Esophagus squamous epithelium (tissue), 5 donors: ENCODE measurements around the gene CDC20. TPM values are rescaled to one million over a fixed set of nuclear protein-coding genes. Genes with fewer than 3 reads are reported as not detected.
"Not testable (repeated sequence)": the region's sequence is repeated elsewhere in the genome, so short reads cannot be mapped to it uniquely, and the experiment has no call there.

ENCODE experiments used
- DNase-seq: peaks from one replicate; lab custom pipeline; 2025; lab: John Stamatoyannopoulos, UW
- H3K27ac ChIP-seq, 4 donors: fragments of 200-600 bp; sonication (generic); one replicate each; pipeline ENCODE4 v1.5.1; 2016 to 2019; ENCODE audit warnings: mild to moderate bottlenecking in 1 of 4
- H3K27me3 ChIP-seq, 4 donors: fragments of 200-600 bp; sonication (generic); 1 replicate in 3 of 4; 2 replicates in 1 of 4; pipeline versions ENCODE4 v1.5.1 to v1.6.0; 2017 to 2021; ENCODE audit warnings: antibody characterized with exemption in 1 of 4
- H3K36me3 ChIP-seq, 3 donors: fragments of 200-600 bp; sonication (generic); one replicate each; pipeline ENCODE4 v1.5.1; 2016 to 2019
- H3K4me1 ChIP-seq, 3 donors: fragments of 200-600 bp; sonication (generic); one replicate each; pipeline ENCODE4 v1.5.1; 2017 to 2019
- H3K4me3 ChIP-seq, 4 donors: fragments of 200-600 bp; sonication (generic); 1 replicate in 3 of 4; 2 replicates in 1 of 4; pipeline ENCODE4 v1.5.1; 2016 to 2019; ENCODE audit warnings: mild to moderate bottlenecking in 2 of 4, moderate library complexity in 1 of 4
- H3K9me3 ChIP-seq, 3 donors: fragments of 200-600 bp; sonication (generic); one replicate each; pipeline ENCODE4 v1.5.1; 2016 to 2019
- CTCF ChIP-seq, 6 experiments: fragments of 450-650 bp in 4 of 6; fragments of 200-600 bp in 2 of 6; sonication (generic) in 2 of 6; IDR thresholded peaks; one replicate each; pipeline ENCODE4 v1.5.1; 2016 to 2019; ENCODE audit warnings: antibody characterized with exemption in 6 of 6, mild to moderate bottlenecking in 4 of 6, moderate library complexity in 4 of 6
- POLR2A ChIP-seq, 4 donors: fragments of 450-650 bp; IDR thresholded peaks; one replicate each; pipeline ENCODE4 v1.6.1; 2017; ENCODE audit warnings: antibody characterized with exemption in 4 of 4, mild to moderate bottlenecking in 4 of 4, moderate library complexity in 3 of 4
- WGBS, 2 donors: methylation state at CpG; one replicate each; pipeline ENCODE4 v1.1.5; 2018; 5-methylcytosine and 5-hydroxymethylcytosine counted together
- intact Hi-C: fragments of 100-400 bp; cut with DNase I; formaldehyde crosslinking; loops from one replicate; pipeline ENCODE4 v1.15.0; 2022
- total RNA-seq, 4 donors: library from RNA; depleted of rRNA; stranded (reverse); fragments of >200 nt; gene quantifications; one replicate each; pipeline ENCODE4 v1.1.0, GENCODE V29; 2016
- donor health status: DM: yes; HTN: yes; CAD: no.

The CDC20 gene
- total RNA-seq, 4 donors from 2014 or later = 16.5 to 96.0 (median 33.6) TPM

GRCh38 chr1:43396059-43396458 is 37.3 kb downstream of the CDC20 start:
- Histone ChIP-seq H3K27me3 (no peaks in the 10 kb centered on the region), H3K4me3 (no peak overlapping the region), H3K9me3 (no peaks in the 10 kb centered on the region), H3K36me3 (peaks cover 0 to 43% (median 0%) of the 10 kb centered on the region in 3 donors), H3K4me1 (peaks cover under 1 to 20% (median 4%) of the 10 kb centered on the region in 3 donors), H3K27ac (no peak overlapping the region)
- no peak for DNase-seq
- no peak for TF ChIP-seq CTCF (IDR thresholded peaks at IDR 0.05)
- no peak for TF ChIP-seq POLR2A (IDR thresholded peaks at IDR 0.05)
- WGBS, 2 donors = 44 to 47% methylated on average over 1 of the region's 1 CpG
- intact Hi-C loops = no loop called here

GRCh38 chr1:43398227-43398626 is 39.4 kb downstream of the CDC20 start:
- DNase-seq = no peak
- intact Hi-C loops = no loop called here
- TF ChIP-seq CTCF (IDR thresholded peaks at IDR 0.05) (no peak), POLR2A (IDR thresholded peaks at IDR 0.05) (no peak)
- H3K27ac ChIP-seq = no peak overlapping the region
- no peaks in the 10 kb centered on the region for H3K9me3 ChIP-seq
- WGBS, 2 donors = 94 to 95% methylated on average over 3 of the region's 3 CpGs
- no peaks in the 10 kb centered on the region for H3K27me3 ChIP-seq
- peaks cover 0 to 49% (median 7%) of the 10 kb centered on the region in 3 donors for H3K36me3 ChIP-seq
- no peak overlapping the region for H3K4me3 ChIP-seq
- peaks cover 0 to 15% (median 0%) of the 10 kb centered on the region in 3 donors for H3K4me1 ChIP-seq

- intact Hi-C loops, H3K4me3 ChIP-seq, H3K27me3 ChIP-seq, H3K27ac ChIP-seq, H3K9me3 ChIP-seq, DNase-seq, H3K4me1 ChIP-seq: not testable (repeated sequence)
- peaks cover 17 to 57% (median 18%) of the 10 kb centered on the region in 3 donors for H3K36me3 ChIP-seq
- 78 to 89% methylated on average over 8 to 9 of the region's 9 CpGs for WGBS, 2 donors
Measured at GRCh38 chr1:43400441-43400840, 41.7 kb downstream of the CDC20 start.

GRCh38 chr1:43402089-43402865 is 43.5 kb downstream of the CDC20 start:
- Histone ChIP-seq H3K9me3 (no peaks in the 10 kb centered on the region), H3K27me3 (no peaks in the 10 kb centered on the region), H3K27ac (no peak overlapping the region), H3K4me3 (no peak overlapping the region), H3K4me1 (peaks cover 0 to 4% (median 0%) of the 10 kb centered on the region in 3 donors), H3K36me3 (peaks cover 24 to 57% (median 29%) of the 10 kb centered on the region in 3 donors)
- no peak for DNase-seq
- 81 to 88% methylated on average over 6 of the region's 6 CpGs for WGBS, 2 donors
- TF ChIP-seq CTCF (IDR thresholded peaks at IDR 0.05) (no peak), POLR2A (IDR thresholded peaks at IDR 0.05) (no peak)
- intact Hi-C loops = no loop called here

GRCh38 chr1:43404353-43404752 is 45.6 kb downstream of the CDC20 start:
- no peak for DNase-seq
- TF ChIP-seq POLR2A (IDR thresholded peaks at IDR 0.05) = no peak
- no peak for TF ChIP-seq CTCF (IDR thresholded peaks at IDR 0.05)
- intact Hi-C loops = no loop called here
- no peak overlapping the region for H3K27ac ChIP-seq
- H3K27me3 ChIP-seq = no peaks in the 10 kb centered on the region
- H3K36me3 ChIP-seq = peaks cover 24 to 72% (median 37%) of the 10 kb centered on the region in 3 donors
- H3K9me3 ChIP-seq = no peaks in the 10 kb centered on the region
- no peak overlapping the region for H3K4me3 ChIP-seq
- peaks cover 0 to 4% (median 0%) of the 10 kb centered on the region in 3 donors for H3K4me1 ChIP-seq
- 95 to 99% methylated on average over 6 of the region's 6 CpGs for WGBS, 2 donors
